ENCODE measurements around the gene KIRREL3.

KIRREL3 gene

DNA sequence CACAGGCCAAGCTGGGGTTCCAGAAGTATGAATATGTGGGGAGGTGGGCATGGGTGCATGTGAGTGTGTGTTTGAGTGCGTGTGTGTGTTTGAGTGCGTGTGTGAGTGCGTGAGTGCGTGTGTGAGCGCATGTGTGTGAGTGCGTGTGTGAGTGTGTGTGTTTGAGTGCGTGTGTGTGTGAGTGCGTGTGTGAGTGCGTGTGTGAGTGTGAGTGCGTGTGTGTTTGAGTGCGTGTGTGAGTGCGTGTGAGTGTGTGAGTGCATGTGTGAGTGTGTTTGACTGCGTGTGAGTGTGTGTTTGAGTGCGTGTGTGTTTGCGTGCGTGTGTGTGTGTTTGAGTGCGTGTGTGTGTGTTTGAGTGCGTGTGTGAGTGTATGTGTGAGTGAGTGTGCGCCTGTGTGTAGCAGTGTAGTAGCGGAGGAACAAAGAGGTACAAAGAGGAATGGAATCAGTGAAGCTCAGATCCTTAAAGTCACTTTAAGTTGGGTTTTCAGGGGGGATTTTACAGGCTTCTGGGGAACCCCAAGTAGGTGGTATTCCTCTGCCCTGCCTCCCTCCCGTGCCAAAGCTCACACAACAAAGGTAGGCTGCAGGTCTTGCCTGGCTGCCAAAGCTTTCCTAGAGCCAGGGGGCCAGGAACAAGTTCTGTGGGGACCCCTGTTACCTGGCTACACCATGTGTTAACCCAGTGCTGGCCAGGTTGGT lies 137.1 kb downstream of the KIRREL3 start:
- DNase-seq: no peak

DNA sequence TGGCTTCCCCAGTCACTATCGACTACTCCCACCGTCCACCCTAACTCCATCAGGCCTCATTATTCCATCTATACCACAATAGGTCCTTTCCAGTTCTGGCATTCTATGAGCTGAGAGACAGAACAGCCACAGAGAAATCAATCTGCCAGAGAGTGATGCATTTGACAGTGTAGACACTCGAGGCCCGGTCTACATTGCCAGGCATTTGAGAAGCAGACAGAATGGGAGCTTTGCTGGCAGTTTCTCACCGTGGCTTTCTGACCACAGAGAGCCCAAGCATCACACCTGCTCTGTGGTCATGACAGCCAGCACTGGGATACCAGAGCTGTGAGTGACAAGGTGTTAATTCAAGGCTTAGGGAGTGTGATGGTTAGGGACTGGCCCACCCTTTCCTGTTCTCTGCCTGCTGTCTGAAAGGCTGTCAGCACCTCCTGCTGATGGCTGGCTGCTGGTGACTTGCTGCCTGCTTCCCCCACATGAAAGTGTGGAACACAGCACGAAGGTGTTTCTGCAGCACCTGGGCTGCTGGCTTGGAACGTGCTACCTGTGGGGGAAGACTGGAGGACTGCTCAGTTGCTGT lies 137.8 kb downstream of the KIRREL3 start:
- no peak for DNase-seq

- DNase-seq: no peak
Measured at GRCh38 chr11:126861796-126862459, 138.6 kb downstream of the KIRREL3 start.

- no peak for DNase-seq
Measured at GRCh38 chr11:126857860-126858808, 142.4 kb downstream of the KIRREL3 start.

DNA sequence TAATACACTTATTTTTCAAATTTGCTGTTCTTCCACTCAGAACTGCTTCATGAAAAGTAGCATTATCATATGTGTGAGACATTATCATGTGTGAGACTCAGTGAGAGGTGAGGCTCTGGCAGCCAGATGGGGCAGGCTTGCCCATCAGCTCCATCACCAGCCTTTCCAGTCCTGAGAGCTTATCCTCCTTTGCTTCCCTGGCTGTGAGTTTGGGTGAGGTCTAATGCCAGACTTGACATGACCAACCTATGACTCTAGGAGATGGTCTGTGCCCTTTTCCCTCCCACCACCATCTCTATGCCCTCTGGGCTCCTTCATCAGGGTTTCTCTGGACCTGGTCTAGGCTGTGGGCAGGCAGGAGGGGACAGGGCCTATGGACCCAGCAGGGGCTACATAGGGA lies 145.0 kb downstream of the KIRREL3 start:
- no peak for DNase-seq

GRCh38 chr11:126853732-126854131 lies 146.8 kb downstream of the KIRREL3 start:
- DNase-seq: no peak

DNA sequence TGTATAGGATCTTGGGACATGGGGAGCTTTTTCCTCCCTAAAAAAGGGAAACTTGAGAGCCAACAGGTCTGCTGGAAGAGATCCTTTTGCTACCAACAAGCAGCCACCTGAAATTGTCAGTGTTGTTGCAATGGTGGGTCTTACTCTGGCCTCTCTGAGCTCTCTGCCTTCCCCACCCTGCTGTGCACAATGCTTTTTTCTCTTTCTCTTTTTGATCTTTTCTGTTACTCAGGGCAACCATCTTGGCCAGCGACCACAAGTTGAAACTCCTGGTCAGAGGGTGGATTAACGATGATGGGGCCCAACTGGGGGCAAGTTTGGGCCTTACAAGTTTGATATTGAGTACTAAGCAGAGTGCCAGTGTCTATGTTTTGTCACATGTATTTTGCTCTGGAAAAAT lies 155.8 kb downstream of the KIRREL3 start:
- DNase-seq: no peak

DNA sequence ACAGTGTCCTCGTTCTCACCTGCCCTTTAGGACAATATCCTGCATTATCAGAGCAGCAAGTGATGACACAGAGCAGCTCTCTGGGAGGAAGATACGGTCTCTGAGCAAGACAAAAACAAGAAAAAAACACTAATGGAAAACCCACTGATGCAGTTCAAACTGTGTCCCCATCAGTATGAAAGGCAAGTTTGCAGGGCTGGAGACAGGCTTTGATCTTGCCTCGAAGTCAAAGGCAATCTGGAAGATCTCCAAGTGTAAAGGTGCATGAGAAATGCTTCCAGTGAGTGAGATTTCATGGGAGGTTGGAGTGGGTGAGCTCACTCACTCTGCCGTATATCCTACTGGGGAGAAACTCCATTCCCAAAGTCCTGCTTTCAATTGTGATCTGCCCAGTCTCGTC lies 157.5 kb downstream of the KIRREL3 start:
- DNase-seq: no peak

DNA sequence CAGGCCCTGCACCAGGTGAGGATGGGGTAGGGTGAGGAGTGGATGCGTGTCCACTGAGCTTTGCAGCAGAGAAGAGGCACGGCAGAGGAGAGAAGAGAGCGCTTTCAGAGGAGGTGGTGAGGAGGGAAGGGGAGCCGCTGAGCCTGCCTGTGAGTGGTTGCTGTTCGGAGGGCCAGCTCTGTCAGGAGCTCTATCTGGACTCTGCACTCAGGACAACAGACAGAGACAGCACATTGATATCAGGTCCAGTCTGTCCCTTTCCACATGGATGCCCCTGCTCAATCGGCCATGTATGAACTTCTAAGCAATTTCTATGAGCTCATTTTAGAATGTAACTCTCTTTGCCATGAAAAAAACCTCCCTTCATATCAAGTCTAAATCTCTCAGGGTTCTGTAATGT lies 158.6 kb downstream of the KIRREL3 start:
- DNase-seq: no peak

- no peak for DNase-seq
Measured at GRCh38 chr11:126840975-126841374, 159.6 kb downstream of the KIRREL3 start.

- DNase-seq: no peak
Measured at GRCh38 chr11:126840201-126840886, 160.2 kb downstream of the KIRREL3 start.

DNA sequence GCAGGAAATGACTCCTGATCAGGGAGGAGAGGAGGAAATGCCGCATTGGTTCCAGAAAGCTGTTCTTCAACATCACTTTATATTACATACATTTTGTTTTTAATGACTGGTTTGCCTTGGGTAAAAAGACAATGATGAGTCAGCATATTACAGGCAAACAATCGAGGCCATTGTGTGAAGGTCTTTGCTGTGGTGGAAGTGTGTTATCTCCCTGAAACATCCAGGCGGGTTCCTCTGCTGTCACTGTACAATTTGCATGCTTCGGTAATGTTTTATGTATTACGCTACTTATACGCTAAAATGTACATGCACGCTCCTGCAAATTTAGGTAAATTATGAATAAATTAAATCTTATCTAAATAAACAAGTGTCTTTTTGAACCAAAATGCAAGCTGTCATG lies 161.1 kb downstream of the KIRREL3 start:
- DNase-seq: no peak

DNA sequence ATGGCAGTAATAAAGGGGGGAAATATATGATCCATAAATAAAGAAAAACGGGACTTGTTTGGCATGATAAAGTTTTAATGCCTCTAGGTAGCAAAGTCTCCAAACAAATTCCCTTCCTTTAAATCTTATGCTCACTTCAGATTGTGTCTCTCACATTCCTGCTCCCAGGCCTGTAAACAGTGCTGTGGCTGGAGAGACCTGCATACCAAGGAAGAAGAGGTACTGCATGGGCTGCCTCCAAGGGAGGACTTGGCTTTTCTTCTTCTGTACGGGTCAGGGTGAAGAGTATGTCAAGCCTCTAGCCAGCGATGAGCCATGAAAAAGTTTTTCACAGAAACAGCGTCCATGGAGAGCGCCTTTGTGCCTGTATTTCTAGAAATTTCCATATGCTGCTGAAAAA lies 161.8 kb downstream of the KIRREL3 start:
- DNase-seq: no peak

DNA sequence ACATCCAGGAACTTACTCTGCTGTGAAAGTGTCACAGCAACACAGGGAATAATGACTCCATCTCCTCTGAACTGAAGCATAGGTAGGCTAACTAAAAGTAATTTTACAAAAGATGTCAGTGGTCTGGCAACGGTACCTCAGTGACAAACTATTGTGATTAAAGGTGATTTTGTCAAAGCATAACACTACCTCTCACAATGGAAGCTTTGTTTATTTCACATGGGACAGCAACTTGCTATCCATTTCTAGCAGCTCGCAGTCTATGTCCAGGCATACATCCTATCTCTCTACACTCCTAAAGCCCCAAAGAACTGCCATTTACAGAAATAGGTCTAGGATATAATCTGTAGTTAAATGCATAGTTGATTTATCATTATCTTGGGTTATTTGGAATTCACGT lies 163.0 kb downstream of the KIRREL3 start:
- DNase-seq: no peak

DNA sequence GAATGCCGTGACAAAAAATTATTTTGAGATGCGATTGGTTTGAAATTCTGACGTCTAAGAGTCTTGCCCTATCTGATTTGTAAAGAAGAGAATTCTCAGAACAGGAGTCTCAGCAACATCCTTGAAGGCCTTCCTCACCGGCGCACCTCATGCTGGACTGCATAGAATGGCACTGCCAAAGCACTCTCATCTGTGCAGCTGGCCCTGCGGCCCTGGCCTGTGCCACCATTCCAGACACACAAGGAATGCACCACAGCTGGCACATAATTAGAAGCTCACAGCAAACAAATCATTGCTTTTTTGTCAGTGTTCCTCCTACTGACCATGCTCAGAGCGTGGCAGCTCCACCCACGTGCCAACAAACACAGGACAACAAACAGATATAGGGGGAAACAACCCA lies 166.0 kb downstream of the KIRREL3 start:
- no peak for DNase-seq

DNA sequence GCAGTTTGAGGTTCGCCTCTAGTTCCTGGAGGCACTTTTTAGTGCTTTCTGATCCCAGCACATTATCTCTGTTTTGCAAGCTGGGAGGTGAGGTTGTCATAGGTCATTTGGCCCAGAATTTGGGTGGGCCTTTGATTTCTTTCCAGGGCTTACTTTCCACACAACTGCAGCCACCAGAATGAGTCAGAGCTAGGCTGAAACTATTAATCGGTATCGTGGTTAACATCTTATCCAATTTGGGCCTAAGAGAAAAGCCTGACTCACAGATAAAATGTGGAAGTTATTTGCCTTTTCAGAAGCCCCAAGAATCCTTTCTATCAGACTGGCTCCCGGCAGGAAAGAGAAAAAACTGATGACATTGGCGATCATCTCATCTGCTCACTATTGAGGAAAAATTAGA lies 166.4 kb downstream of the KIRREL3 start:
- no peak for DNase-seq

DNA sequence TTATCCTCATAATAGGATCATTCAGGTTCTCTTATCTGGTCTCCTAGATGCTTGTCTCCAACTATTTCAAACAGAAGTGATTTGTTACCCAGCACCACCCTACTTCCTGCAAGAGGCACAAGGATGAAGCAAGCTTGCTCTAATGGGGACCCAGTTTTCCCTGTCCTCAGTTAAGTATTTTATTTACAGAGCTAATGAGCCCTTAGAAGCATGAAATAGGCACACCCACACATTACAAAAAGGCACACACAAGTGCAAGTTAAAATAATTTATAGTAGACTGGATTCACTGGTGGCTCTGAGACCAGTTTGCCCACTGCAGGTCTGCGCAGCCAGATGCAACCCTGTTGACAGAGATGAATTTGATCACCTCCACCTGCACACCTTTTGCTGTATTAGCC lies 167.5 kb downstream of the KIRREL3 start:
- DNase-seq: no peak

GRCh38 chr11:126832387-126832786 lies 168.2 kb downstream of the KIRREL3 start:
- DNase-seq: no peak

DNA sequence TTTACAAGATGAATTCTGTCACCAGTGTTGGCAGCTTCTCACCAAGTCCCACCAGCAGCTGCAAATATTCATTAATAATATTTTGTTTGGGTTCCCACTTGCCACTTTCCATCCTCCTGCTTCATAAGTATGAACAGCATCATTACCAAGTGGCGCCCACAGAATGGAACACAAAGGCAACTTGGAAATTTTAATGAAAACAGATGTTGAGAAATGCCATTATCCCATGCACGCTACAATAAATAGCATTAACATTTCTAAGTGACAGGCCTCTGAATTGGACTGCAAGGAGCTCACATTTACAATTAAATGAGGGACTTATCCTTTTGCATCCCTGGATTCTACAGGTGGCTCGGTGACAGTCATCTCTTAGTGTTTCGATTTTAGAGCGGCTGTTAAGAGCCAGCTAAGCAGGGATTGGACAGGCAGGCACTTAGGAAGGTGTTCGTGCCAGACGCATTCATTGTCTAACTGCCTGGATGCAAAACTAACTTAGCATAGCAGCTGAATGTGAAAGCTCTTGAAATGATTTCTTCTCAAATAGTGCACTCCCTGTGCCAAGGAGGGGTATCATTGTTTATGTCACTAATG lies 170.3 kb downstream of the KIRREL3 start:
- DNase-seq: no peak

GRCh38 chr11:126829716-126830115 lies 170.9 kb downstream of the KIRREL3 start:
- DNase-seq: no peak

- DNase-seq: no peak
Measured at GRCh38 chr11:126824035-126824607, 176.4 kb downstream of the KIRREL3 start.

DNA sequence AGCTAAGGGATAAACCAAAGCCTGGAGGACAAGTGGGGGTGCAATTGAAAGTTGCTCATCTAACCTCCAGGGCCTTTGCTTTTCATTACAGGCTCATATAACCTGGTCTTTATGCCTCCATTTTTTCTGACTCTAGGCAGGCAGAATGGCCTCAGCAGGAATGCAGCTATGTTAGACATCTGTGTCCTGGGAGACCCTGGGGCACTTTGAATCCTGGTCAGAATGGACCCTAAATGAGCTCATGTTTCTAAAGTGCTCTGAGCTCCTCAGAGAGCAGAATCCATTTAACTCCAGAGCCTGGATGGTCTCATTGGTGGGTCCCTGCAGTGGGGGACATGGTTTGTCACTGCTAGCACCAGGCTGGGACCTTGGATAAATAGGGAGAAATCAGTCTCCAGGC lies 177.3 kb downstream of the KIRREL3 start:
- no peak for DNase-seq

Data from activated gamma-delta T cell treated with Interleukin-2 at 50 U/mL for 16 hours (primary cell).